HepG2 (cell line): Measurements from ENCODE around the gene MRPL3. TPM values are rescaled to one million over a fixed set of nuclear protein-coding genes. Genes with fewer than 3 reads are reported as not detected.

ENCODE experiments used
- ATAC-seq: fragments of 200-7000 bp; cut with Tn5 transposase; 3 replicates; pipeline ENCODE4 v1.9.1; 2020; ENCODE audit warnings: mild to moderate bottlenecking, moderate library complexity
- BruUV-seq: library from RNA; stranded (reverse); fragments of 400-500 nt; replicated peaks from 2 replicates; lab custom pipeline; 2021; lab: Mats Ljungman, UMichigan
- CTCF ChIA-PET: fragments of 300-600 bp; formaldehyde crosslinking; extraction: SDS; loops from one replicate; lab custom pipeline; 2021; ENCODE audit warnings: low total read pairs, inconsistent platforms, low intra/inter-chr PET ratio; lab: Yijun Ruan, JAX
- POLR2A ChIA-PET: fragments of 350-600 bp; sonication (Branson Sonifier 250); formaldehyde crosslinking; loops from one replicate; lab custom pipeline; 2020; ENCODE audit warnings: antibody characterized with exemption, inconsistent platforms; lab: Yijun Ruan, JAX
- DNase-seq: peaks from one replicate; pipeline ENCODE4 v3.0.0-alpha.2; 2015; ENCODE audit warnings: low spot score
- FAIRE-seq: peaks from 3 replicates; lab custom pipeline; 2011; peaks lifted over from hg19 to GRCh38; lab: Jason Lieb, UNC
- H2AFZ ChIP-seq: one replicate; pipeline ENCODE4 v1.6.1; 2011; ENCODE audit warnings: low read length, inconsistent platforms
- H3K27ac ChIP-seq: fragments of 300-600 bp; 3 replicates; pipeline ENCODE4 v1.8.0; 2011; ENCODE audit warnings: mixed run types, mild to moderate bottlenecking, mixed read lengths, low read length, inconsistent platforms; ENCODE audit not compliant: insufficient read depth; ENCODE audit errors: extremely low read length
- H3K27me3 ChIP-seq, 2 experiments: fragments of 200-600 bp in 1 of 2; 2 replicates in 1 of 2; 3 replicates in 1 of 2; pipeline versions ENCODE4 v1.6.0 to v1.8.0; 2011; ENCODE audit warnings: low read length in 2 of 2, mild to moderate bottlenecking in 2 of 2, moderate library complexity in 2 of 2, inconsistent platforms in 1 of 2; ENCODE audit not compliant: insufficient read depth in 2 of 2, control insufficient read depth in 1 of 2
- H3K36me3 ChIP-seq, 2 experiments: fragments of 200-600 bp in 1 of 2; replicated peaks in 1 of 2; 2 replicates in 1 of 2; 3 replicates in 1 of 2; pipeline versions ENCODE4 v1.5.1 to v1.8.0; 2011; ENCODE audit warnings: low read length in 2 of 2, inconsistent platforms in 1 of 2; ENCODE audit not compliant: insufficient read depth in 2 of 2, control insufficient read depth in 1 of 2
- H3K4me1 ChIP-seq: 2 replicates; pipeline ENCODE4 v1.5.1; 2012; ENCODE audit warnings: low read length, inconsistent platforms; ENCODE audit not compliant: insufficient read depth
- H3K4me2 ChIP-seq: 2 replicates; pipeline ENCODE4 v1.6.0; 2011; ENCODE audit warnings: low read depth, low read length, inconsistent platforms
- H3K4me3 ChIP-seq, 3 experiments: fragments of 200-600 bp in 1 of 3; sonication (generic), shearing (Covaris generic) in 1 of 3; replicated peaks in 1 of 3; 2 replicates each; pipeline ENCODE4 v1.5.1; 2011 to 2016; ENCODE audit warnings: low read length in 3 of 3, inconsistent platforms in 2 of 3, low read depth in 2 of 3, mild to moderate bottlenecking in 2 of 3, control low read depth in 1 of 3, mixed read lengths in 1 of 3; ENCODE audit not compliant: insufficient read depth in 1 of 3
- H3K79me2 ChIP-seq: one replicate; pipeline ENCODE4 v1.6.1; 2011; ENCODE audit warnings: low read length, inconsistent platforms; ENCODE audit not compliant: insufficient read depth
- H3K9ac ChIP-seq: 2 replicates; pipeline ENCODE4 v1.6.0; 2011; ENCODE audit warnings: mild to moderate bottlenecking, low read depth, low read length, inconsistent platforms; ENCODE audit not compliant: insufficient read depth
- H3K9me3 ChIP-seq: 2 replicates; pipeline ENCODE4 v1.5.1; 2012; ENCODE audit warnings: mild to moderate bottlenecking, low read length
- H4K20me1 ChIP-seq: 2 replicates; pipeline ENCODE4 v1.6.0; 2011; ENCODE audit warnings: inconsistent platforms, mild to moderate bottlenecking, low read length, moderate library complexity; ENCODE audit not compliant: insufficient read depth
- HOXA7 ChIP-seq: sonication (generic); formaldehyde crosslinking; IDR thresholded peaks from 2 replicates; pipeline ENCODE4 v1.8.1; 2022; ENCODE audit warnings: mild to moderate bottlenecking, missing genetic modification reagents, moderate library complexity
- MLLT10 ChIP-seq: sonication (generic); formaldehyde crosslinking; IDR thresholded peaks from 2 replicates; pipeline ENCODE4 v1.4.0; 2020; ENCODE audit warnings: missing genetic modification reagents
- NPAS2 ChIP-seq: sonication (generic); formaldehyde crosslinking; IDR thresholded peaks from 2 replicates; pipeline ENCODE4 v1.8.0; 2022; ENCODE audit warnings: mild to moderate bottlenecking, missing genetic modification reagents, borderline replicate concordance
- SMAD9 ChIP-seq: sonication (generic); formaldehyde crosslinking; IDR thresholded peaks from 2 replicates; pipeline ENCODE4 v1.5.1; 2020; ENCODE audit warnings: mild to moderate bottlenecking, missing genetic modification reagents
- TAF1 ChIP-seq: sonication (generic); formaldehyde crosslinking; IDR thresholded peaks from 2 replicates; pipeline ENCODE4 v1.4.0; 2020; ENCODE audit warnings: missing genetic modification reagents
- ZSCAN31 ChIP-seq: sonication (generic); formaldehyde crosslinking; IDR thresholded peaks from 2 replicates; pipeline ENCODE4 v1.5.0; 2020; ENCODE audit warnings: low read depth, mild to moderate bottlenecking, missing genetic modification reagents
- WGBS: methylation state at CpG from one replicate; pipeline ENCODE4 v1.1.6; 2017; ENCODE audit warnings: low lambda C conversion rate; 5-methylcytosine and 5-hydroxymethylcytosine counted together
- in situ Hi-C: cut with HindIII; loops from 2 replicates; pipeline ENCODE4 v1.10.0; 2017; ENCODE audit warnings: low pct_unique_long_range_greater_than_20kb; ENCODE audit not compliant: extremely low pct_ligation_motif_present
- intact Hi-C: fragments of 100-400 bp; cut with micrococcal nuclease; formaldehyde crosslinking; loops from one replicate; pipeline ENCODE4 v1.10.0; 2022; ENCODE audit not compliant: unreplicated experiment
- polyA plus RNA-seq, 8 experiments: library from polyadenylated mRNA; depleted of rRNA in 3 of 8; stranded (reverse) in 7 of 8; unstranded in 1 of 8; fragments of >200 nt; fragmentation: Illumina TruSeq in 4 of 8; extraction: Trizol in 4 of 8; gene quantifications; 2 replicates each; pipeline versions ENCODE4 v1.2.1 to v1.2.3, GENCODE V29; 2011 to 2016; ENCODE audit warnings: low read depth in 4 of 8, missing spikeins in 1 of 8, mixed read lengths in 1 of 8; ENCODE audit not compliant: insufficient read depth in 1 of 8
- total RNA-seq, 5 experiments: library from RNA; depleted of rRNA; stranded (reverse); fragments of >200 nt; fragmentation: Illumina TruSeq; extraction: Trizol; gene quantifications; 2 replicates each; pipeline ENCODE4 v1.2.3, GENCODE V29; 2016; ENCODE audit warnings: low read depth in 1 of 5
- TF ChIP-seq, protein P1 (sequence below): sonication (generic); formaldehyde crosslinking; IDR thresholded peaks from 2 replicates; pipeline ENCODE4 v1.4.0; 2020; ENCODE audit warnings: missing genetic modification reagents, borderline replicate concordance
- TF ChIP-seq, protein P2 (sequence below): sonication (generic); formaldehyde crosslinking; IDR thresholded peaks from 2 replicates; pipeline ENCODE4 v1.5.0; 2020; ENCODE audit warnings: missing genetic modification reagents, mild to moderate bottlenecking, borderline replicate concordance

Gene MRPL3
- total and polyA plus RNA-seq, 2 of the 13 experiments (the other 11 are each of a cell fraction or from before 2014, with no cell fraction given): 114 to 172 TPM

DNA sequence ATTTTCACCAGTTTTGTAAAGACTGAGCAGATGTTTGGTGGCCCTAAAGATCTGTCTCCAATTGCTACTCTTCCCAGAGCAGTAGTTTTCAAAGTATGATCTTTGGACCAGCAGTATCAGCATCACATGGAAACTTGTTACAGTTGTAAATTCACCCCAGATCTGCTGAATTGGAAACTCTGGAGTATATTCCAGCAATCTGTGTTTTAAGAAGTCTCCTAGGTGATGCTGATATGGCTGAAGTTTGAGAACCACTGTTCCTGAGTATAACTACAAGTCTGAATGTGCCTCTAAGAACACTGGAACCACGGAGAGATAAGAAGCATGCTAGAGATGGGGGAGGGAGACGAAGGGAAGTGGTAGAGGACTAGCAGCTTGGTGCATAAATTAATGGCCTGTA, 75.5 kb downstream of the MRPL3 start:
- Histone ChIP-seq H3K27me3 (0 out of 5 replicates have a peak, but pooled peaks cover 1 to 5% of the 10 kb centered on the region in 2 experiments), H2AFZ (no peak overlapping the region), H3K4me2 (no peak overlapping the region), H3K4me1 (no peaks in the 10 kb centered on the region), H3K9me3 (no peaks in the 10 kb centered on the region), H4K20me1 (no peaks in the 10 kb centered on the region), H3K27ac (no peak overlapping the region), H3K9ac (no peak overlapping the region), H3K36me3 (no peaks in the 10 kb centered on the region), H3K4me3 (no peak overlapping the region), H3K79me2 (no peaks in the 10 kb centered on the region)
- POLR2A ChIA-PET: no interaction called here
- TF ChIP-seq, protein P1, sequence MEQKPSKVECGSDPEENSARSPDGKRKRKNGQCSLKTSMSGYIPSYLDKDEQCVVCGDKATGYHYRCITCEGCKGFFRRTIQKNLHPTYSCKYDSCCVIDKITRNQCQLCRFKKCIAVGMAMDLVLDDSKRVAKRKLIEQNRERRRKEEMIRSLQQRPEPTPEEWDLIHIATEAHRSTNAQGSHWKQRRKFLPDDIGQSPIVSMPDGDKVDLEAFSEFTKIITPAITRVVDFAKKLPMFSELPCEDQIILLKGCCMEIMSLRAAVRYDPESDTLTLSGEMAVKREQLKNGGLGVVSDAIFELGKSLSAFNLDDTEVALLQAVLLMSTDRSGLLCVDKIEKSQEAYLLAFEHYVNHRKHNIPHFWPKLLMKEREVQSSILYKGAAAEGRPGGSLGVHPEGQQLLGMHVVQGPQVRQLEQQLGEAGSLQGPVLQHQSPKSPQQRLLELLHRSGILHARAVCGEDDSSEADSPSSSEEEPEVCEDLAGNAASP (CRISPR knock-in tag): no peak
- CTCF ChIA-PET: no interaction called here
- DNase-seq (no peak), FAIRE-seq (no peak), ATAC-seq (no peak)
- no TSS peak for BruUV-seq
- WGBS: 0% methylated on average over 2 of the region's 2 CpGs
- in situ Hi-C loops: no loop called here
- intact Hi-C loops: no loop called here

DNA sequence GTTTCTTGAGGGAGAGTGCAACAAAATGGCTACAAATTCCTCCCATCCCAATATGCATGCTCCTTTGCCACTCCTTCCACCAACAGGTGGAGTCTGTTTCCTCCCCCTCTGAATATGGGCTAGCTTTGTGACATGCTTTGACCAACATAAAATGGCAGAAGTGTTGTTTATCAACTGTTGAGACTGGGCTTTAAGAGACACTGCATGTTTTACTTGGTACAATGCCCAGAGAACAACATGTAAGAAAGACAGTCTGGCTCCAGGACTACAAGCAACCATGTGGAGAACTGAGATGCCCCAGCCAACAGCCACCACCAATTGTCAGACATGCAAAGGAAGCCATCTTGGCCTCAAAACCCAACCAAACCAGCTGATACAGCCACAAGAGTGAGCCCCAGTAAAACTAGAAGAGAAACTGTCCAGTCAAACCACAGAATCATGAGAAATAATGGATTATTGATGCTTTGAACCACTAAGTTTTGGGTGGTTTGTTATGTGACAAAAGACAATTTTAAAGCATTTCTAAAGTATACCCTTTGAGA, 80.7 kb downstream of the MRPL3 start:
- in situ Hi-C loops (no loop called here), intact Hi-C loops (no loop called here)
- Histone ChIP-seq H2AFZ (no peak overlapping the region), H3K9me3 (no peaks in the 10 kb centered on the region), H3K4me1 (no peaks in the 10 kb centered on the region), H3K27me3 (0 out of 5 replicates have a peak, but pooled peaks cover 0 to 11% of the 10 kb centered on the region in 2 experiments), H3K27ac (no peak overlapping the region), H3K4me2 (no peak overlapping the region), H4K20me1 (no peaks in the 10 kb centered on the region), H3K4me3 (no peak overlapping the region), H3K79me2 (no peaks in the 10 kb centered on the region), H3K36me3 (no peaks in the 10 kb centered on the region), H3K9ac (no peak overlapping the region)
- FAIRE-seq (no peak), DNase-seq (no peak), ATAC-seq (no peak)
- BruUV-seq: no TSS peak
- POLR2A ChIA-PET: no interaction called here
- CTCF ChIA-PET: no interaction called here
- TF ChIP-seq, protein P2, sequence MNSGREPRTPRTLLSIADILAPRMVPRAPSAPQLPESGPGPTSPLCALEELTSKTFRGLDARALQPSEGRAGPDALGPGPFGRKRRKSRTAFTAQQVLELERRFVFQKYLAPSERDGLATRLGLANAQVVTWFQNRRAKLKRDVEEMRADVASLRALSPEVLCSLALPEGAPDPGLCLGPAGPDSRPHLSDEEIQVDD (CRISPR knock-in tag): no peak
- TF ChIP-seq NPAS2 (CRISPR knock-in tag) (no peak), TAF1 (CRISPR knock-in tag) (no peak), HOXA7 (CRISPR knock-in tag) (no peak), SMAD9 (no peak), ZSCAN31 (CRISPR knock-in tag) (no peak), MLLT10 (CRISPR knock-in tag) (no peak)
